Panc1 (cell line): ENCODE measurements around the gene STK25. TPM values are rescaled to one million over a fixed set of nuclear protein-coding genes. Genes with fewer than 3 reads are reported as not detected.

Experiments used
- ATAC-seq: fragments of 200-7000 bp; cut with Tn5 transposase; 2 replicates; pipeline ENCODE4 v1.9.1; 2020; ENCODE audit warnings: mild to moderate bottlenecking, moderate library complexity
- BruUV-seq: library from RNA; stranded (reverse); fragments of 400-500 nt; replicated peaks from 2 replicates; lab custom pipeline; 2021; lab: Mats Ljungman, UMichigan
- CTCF ChIA-PET: fragments of 300-600 bp; sonication (Branson Sonifier 250); formaldehyde crosslinking; loops from one replicate; lab custom pipeline; 2022; ENCODE audit warnings: antibody characterized with exemption; lab: Charles Lee
- POLR2A ChIA-PET: fragments of 300-600 bp; sonication (Branson Sonifier 250); formaldehyde crosslinking; loops from one replicate; lab custom pipeline; 2022; ENCODE audit warnings: antibody characterized with exemption; lab: Charles Lee
- DNase-seq: peaks from one replicate; pipeline ENCODE4 v3.0.0-alpha.2; 2010; ENCODE audit warnings: low read depth, low spot score
- H3K27ac ChIP-seq: 2 replicates; pipeline ENCODE4 v1.5.1; 2011; ENCODE audit warnings: mild to moderate bottlenecking, low read length, inconsistent platforms
- H3K27me3 ChIP-seq: fragments of 200-500 bp; sonication (Bioruptor generic); 2 replicates; pipeline ENCODE4 v1.6.0; 2014; ENCODE audit warnings: low read length, inconsistent platforms; ENCODE audit not compliant: control insufficient read depth, insufficient read depth
- H3K36me3 ChIP-seq: fragments of 200-500 bp; sonication (Bioruptor generic); 2 replicates; pipeline ENCODE4 v1.5.1; 2014; ENCODE audit warnings: inconsistent platforms, mild to moderate bottlenecking, low read length, moderate library complexity; ENCODE audit not compliant: control insufficient read depth, insufficient read depth
- H3K4me1 ChIP-seq: 2 replicates; pipeline ENCODE4 v1.5.1; 2011; ENCODE audit warnings: inconsistent platforms, mild to moderate bottlenecking, low read length, moderate library complexity; ENCODE audit not compliant: control insufficient read depth, insufficient read depth
- H3K4me3 ChIP-seq, 2 experiments: 2 replicates each; pipeline ENCODE4 v1.5.1; 2011 to 2012; ENCODE audit warnings: low read depth in 2 of 2, low read length in 2 of 2, mild to moderate bottlenecking in 2 of 2, inconsistent platforms in 1 of 2, moderate library complexity in 1 of 2
- H3K9me3 ChIP-seq: fragments of 200-500 bp; sonication (Bioruptor generic); 2 replicates; pipeline ENCODE4 v1.5.1; 2014; ENCODE audit warnings: low read depth, mild to moderate bottlenecking, inconsistent platforms, low read length, moderate library complexity; ENCODE audit not compliant: control insufficient read depth, insufficient read depth
- POLR2AphosphoS5 ChIP-seq: IDR thresholded peaks from 2 replicates; pipeline ENCODE4 v1.6.1; 2012; ENCODE audit warnings: mild to moderate bottlenecking, low read depth, low read length, moderate library complexity
- SIN3A ChIP-seq: IDR thresholded peaks from 2 replicates; pipeline ENCODE4 v1.6.1; 2012; ENCODE audit warnings: low read depth, mild to moderate bottlenecking, low read length, moderate library complexity, borderline replicate concordance; ENCODE audit not compliant: insufficient read depth
- TCF7L2 ChIP-seq: IDR thresholded peaks from 2 replicates; pipeline ENCODE4 v1.6.1; 2011; ENCODE audit warnings: mild to moderate bottlenecking, low read depth, low read length, inconsistent platforms
- in situ Hi-C: cut with HindIII; loops from 2 replicates; pipeline ENCODE4 v1.10.0; 2016; ENCODE audit warnings: low sequenced_read_pairs, low pct_unique_long_range_greater_than_20kb
- intact Hi-C: fragments of 100-400 bp; cut with micrococcal nuclease; formaldehyde crosslinking; loops from one replicate; pipeline ENCODE4 v1.10.0; 2022; ENCODE audit not compliant: unreplicated experiment
- total RNA-seq: library from RNA; stranded (reverse); gene quantifications from one replicate; pipeline ENCODE4 v1.2.1, GENCODE V29; 2021; ENCODE audit not compliant: unreplicated experiment
- TF ChIP-seq, protein P1 (sequence below), 2 experiments: IDR thresholded peaks; 2 replicates each; pipeline ENCODE4 v1.6.1; 2011 to 2012; ENCODE audit warnings: low read depth in 2 of 2, control low read depth in 1 of 2, low read length in 1 of 2, mild to moderate bottlenecking in 1 of 2, moderate library complexity in 1 of 2; ENCODE audit not compliant: insufficient read depth in 1 of 2
- TF ChIP-seq, protein P2 (sequence below): fragments of 450-650 bp; IDR thresholded peaks from 2 replicates; pipeline ENCODE4 v1.5.1; 2017; ENCODE audit warnings: mild to moderate bottlenecking

STK25 gene
- total RNA-seq, 1 experiment from 2014 or later, result 195 TPM

DNA sequence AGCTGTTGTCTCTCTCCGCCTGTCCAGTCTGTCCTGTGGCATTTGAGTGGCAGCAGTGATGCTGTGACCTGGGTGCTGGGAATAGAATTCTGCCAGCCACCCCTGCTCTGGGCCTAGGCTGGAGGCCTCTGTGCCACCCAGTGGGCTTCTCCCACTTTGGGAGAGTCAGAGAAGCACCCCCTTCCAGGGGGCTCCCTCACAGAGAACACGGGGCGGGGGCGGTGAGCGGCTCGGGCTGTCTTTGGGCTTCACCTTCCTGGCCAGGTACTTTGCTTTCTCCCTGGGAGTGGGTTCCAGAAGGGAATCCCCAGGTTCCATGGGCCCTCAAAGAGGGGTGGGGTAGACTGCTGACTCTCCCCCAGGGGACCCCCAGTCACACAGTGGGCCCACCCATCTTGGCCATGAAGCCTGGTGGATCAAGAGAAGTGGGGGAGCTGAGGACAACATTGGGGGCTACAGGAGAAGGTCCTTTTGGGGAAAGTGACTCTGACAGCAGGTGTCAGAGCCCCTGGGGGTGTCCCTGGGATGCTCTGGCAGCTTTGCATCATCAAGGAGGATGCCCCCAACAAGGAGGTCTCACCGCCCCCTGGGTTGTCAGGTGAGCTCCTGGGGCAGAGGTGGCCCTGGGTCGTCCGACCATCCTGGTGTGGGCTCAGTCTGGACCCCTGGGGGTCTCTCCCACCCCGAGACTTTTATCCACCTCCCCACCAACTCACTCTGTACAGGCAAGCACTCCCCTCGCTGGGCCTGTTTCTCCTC lies 31.4 kb upstream of the STK25 start:
- H3K27me3 ChIP-seq, result no peaks in the 10 kb centered on the region
- H3K4me1 ChIP-seq, result peaks cover 4% of the 10 kb centered on the region; the same call in 1 of the 2 replicates
- DNase-seq, result no peak
- no peaks in the 10 kb centered on the region for H3K36me3 ChIP-seq
- BruUV-seq, result no TSS peak
- no peaks in the 10 kb centered on the region for H3K9me3 ChIP-seq
- in situ Hi-C loops, result no loop called here
- intact Hi-C loops, result no loop called here
- ATAC-seq, result no peak
- ChIA-PET POLR2A (no interaction called here), CTCF (no interaction called here)
- TF ChIP-seq, protein P1, sequence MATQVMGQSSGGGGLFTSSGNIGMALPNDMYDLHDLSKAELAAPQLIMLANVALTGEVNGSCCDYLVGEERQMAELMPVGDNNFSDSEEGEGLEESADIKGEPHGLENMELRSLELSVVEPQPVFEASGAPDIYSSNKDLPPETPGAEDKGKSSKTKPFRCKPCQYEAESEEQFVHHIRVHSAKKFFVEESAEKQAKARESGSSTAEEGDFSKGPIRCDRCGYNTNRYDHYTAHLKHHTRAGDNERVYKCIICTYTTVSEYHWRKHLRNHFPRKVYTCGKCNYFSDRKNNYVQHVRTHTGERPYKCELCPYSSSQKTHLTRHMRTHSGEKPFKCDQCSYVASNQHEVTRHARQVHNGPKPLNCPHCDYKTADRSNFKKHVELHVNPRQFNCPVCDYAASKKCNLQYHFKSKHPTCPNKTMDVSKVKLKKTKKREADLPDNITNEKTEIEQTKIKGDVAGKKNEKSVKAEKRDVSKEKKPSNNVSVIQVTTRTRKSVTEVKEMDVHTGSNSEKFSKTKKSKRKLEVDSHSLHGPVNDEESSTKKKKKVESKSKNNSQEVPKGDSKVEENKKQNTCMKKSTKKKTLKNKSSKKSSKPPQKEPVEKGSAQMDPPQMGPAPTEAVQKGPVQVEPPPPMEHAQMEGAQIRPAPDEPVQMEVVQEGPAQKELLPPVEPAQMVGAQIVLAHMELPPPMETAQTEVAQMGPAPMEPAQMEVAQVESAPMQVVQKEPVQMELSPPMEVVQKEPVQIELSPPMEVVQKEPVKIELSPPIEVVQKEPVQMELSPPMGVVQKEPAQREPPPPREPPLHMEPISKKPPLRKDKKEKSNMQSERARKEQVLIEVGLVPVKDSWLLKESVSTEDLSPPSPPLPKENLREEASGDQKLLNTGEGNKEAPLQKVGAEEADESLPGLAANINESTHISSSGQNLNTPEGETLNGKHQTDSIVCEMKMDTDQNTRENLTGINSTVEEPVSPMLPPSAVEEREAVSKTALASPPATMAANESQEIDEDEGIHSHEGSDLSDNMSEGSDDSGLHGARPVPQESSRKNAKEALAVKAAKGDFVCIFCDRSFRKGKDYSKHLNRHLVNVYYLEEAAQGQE (IDR thresholded peaks at IDR 0.05; ENCODE audit: insufficient read depth in 1 of 2, low read depth in 2 of 2, low read length in 1 of 2), result no peak
- no peak for TF ChIP-seq POLR2AphosphoS5
- TF ChIP-seq, protein P2, sequence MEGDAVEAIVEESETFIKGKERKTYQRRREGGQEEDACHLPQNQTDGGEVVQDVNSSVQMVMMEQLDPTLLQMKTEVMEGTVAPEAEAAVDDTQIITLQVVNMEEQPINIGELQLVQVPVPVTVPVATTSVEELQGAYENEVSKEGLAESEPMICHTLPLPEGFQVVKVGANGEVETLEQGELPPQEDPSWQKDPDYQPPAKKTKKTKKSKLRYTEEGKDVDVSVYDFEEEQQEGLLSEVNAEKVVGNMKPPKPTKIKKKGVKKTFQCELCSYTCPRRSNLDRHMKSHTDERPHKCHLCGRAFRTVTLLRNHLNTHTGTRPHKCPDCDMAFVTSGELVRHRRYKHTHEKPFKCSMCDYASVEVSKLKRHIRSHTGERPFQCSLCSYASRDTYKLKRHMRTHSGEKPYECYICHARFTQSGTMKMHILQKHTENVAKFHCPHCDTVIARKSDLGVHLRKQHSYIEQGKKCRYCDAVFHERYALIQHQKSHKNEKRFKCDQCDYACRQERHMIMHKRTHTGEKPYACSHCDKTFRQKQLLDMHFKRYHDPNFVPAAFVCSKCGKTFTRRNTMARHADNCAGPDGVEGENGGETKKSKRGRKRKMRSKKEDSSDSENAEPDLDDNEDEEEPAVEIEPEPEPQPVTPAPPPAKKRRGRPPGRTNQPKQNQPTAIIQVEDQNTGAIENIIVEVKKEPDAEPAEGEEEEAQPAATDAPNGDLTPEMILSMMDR, result no peak
- no peak for TF ChIP-seq SIN3A
- no peak for TF ChIP-seq TCF7L2
- no peak overlapping the region for H3K4me3 ChIP-seq
- H3K27ac ChIP-seq, result no peak overlapping the region

DNA sequence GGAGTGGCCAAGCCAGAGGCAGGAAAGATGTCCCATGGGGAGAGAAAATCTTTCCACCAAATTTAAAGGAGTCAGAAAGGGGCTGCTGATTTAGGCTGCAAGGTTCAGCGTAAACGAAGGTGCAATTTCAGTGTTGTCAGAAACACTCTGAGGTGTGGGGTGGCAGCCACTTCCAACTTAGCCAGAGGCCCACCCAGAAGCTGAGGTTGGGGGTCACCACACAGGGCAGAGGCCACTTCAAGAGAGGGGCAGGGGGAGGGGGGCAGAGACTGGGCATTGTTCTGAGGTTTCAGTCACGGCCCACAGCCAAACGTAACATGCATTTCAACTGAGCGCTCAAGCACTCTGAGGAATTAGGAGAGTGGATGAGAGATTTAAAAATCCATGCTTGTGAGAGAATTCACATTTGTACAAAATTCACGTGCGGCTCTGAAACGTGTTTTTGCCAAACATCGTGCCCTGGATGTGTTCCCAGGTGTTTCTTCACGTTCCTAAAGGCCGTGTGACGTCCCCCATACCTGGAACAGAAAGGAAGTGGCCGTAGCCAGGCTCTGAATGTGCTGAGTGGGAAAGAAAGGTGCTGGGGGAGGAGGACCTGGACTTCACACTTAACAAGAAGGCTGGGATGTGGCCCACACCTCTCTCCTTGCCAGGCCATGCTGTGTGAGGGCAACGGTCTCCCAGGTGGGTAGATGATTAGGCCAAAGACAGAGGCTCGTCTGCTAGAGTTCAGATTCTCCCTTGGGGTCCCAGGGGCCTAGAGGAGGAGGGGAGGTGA lies 30.6 kb upstream of the STK25 start:
- Histone ChIP-seq H3K27ac (no peak overlapping the region), H3K9me3 (no peaks in the 10 kb centered on the region), H3K4me1 (peaks cover 4% of the 10 kb centered on the region; the same call in 1 of the 2 replicates), H3K36me3 (no peaks in the 10 kb centered on the region), H3K4me3 (no peak overlapping the region), H3K27me3 (no peaks in the 10 kb centered on the region)
- ATAC-seq (no peak), DNase-seq (no peak)
- ChIA-PET POLR2A (no interaction called here), CTCF (no interaction called here)
- BruUV-seq, result no TSS peak
- in situ Hi-C loops (no loop called here), intact Hi-C loops (no loop called here)
- TF ChIP-seq, protein P2, result no peak
- TF ChIP-seq, protein P1 (IDR thresholded peaks at IDR 0.05; ENCODE audit: insufficient read depth in 1 of 2, low read depth in 2 of 2, low read length in 1 of 2), result no peak
